Stimulated activated CD4-positive, alpha-beta T cell treated with anti-CD3 and anti-CD28 coated beads, Interleukin-4, amount 100 ng/mL, for 4 hours (primary cell): Measurements from ENCODE around the gene UNC119.
"Not testable (repeated sequence)": the region's sequence is repeated elsewhere in the genome, so short reads cannot be mapped to it uniquely, and the experiment has no call there.

Experiments used
- DNase-seq, 2 experiments: peaks; one replicate each; pipeline ENCODE4 v3.0.0-alpha.2; 2020

The UNC119 gene

DNA sequence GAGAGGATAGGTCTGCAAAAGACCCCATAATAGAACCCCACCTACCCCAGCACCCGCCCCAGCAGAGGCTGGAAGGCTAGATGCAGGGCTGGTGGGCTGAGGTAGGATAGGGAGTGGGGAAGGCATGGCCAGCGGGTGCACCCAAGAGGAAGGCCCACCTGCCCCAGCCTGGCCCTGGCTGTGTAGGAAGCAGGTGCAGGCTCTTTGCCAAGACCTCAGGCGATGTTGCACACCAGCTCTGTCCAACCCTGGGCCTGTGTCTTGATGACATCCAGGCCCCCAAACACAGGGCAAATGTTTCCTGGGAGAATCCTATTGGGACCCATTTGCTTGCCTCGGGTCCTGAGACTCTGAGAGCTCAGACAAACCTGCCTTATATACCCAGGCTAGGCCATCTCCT lies 12.2 kb downstream of the UNC119 start:
- DNase-seq = no peak

DNA sequence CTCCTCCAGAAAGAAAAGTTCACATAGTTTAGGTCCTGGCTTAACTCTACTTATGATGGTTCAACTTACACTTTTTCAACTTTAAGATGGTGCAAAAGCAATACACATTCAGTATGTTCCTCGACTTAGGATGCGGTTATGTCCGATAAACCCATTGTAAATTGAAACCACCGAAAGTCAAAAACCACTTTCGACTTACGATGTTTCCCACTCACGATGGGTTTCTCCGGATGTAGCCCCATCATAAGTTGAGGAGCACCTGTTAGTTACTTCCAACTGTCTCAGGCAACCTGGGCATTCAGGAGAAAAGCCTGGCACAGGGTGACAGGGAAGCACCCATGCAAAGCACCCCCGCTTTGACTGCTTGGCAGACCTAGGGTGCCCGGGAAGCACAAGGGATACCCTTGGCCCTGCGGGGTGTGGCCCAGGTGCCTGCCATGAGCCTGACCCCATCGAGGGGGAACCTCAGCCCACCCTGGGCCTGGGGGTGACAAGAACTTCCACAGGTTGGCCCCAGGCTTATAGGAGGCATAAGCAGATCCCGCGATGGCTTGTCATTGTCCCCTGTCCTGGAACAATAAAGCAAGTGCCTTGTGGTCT lies 14.0 kb downstream of the UNC119 start:
- no peak for DNase-seq

DNA sequence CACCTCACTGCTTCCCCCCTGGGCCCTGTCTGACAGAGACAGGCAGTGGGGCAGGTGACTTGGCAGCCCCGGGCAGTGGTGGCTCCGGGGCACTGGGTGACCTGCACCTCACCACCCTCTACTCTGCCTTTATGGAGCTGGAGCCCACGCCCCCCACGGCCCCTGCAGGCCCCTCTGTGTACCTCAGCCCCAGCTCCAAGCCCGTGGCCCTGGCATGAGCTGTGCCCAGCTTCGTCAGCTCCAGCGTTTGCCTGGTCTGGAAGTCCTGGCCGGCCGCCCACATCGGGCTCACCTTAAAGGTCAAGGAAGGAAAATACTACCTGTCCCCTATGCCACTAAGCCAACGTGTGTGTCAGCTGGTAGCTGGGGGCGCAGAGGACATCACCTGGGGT lies 15.2 kb downstream of the UNC119 start:
- no peak for DNase-seq

DNA sequence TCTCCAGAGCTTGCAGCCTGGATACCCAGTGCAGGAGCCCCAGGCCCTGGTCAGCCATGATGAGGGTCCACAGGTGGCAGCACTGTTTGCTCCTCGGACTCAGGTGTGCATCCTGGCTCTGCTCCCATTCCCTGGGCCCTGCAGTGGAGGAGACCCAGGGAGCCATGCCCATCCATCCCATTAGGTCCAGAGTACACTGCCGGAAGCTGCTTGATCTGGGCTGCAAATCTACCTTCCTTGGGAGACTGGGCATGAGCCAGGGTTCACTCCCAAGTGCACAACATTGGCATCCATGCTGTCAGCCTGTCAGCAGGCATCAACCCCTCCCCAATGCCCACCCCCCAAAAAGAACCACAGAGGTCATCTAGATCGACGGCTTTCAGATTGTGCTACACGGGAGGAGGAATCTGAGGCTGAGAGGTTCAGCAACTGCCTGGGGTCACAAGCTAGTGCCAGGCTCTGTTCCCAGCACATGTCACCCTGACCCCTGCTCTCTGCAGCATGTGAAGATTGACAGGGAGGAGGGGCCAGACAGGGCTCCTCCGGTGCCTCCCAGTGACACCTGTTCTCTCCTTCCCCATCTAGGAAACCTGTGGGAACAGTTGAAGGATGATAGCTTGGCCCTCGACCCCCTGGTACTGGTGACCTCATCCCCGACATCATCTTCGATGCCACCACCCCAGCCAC lies 15.7 kb downstream of the UNC119 start:
- no peak for DNase-seq

DNA sequence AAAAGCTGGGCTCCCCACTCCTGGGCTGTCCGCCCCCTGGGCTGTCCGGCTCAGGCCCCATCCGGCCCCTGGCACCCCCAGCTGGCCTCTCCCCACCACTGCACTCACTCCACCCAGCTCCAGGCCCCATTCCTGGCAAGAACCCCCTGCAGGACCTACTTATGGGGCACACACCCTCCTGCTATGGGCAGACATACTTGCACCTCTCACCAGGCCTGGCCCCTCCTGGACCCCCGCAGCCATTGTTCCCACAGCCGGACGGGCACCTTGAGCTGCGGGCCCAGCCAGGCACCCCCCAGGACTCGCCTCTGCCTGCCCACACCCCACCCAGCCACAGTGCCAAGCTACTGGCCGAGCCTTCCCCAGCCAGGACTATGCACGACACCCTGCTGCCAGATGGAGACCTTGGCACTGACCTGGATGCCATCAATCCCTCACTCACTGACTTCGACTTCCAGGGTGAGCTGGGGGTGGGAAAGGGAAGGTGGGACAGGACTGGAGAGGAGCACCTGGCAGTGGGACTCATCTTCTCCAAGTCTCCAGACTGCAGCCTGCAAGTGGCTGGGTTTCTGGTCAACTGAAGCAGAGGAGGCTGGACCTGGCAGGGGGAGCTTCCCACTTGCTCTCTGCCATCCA lies 17.6 kb downstream of the UNC119 start:
- no peak for DNase-seq

DNA sequence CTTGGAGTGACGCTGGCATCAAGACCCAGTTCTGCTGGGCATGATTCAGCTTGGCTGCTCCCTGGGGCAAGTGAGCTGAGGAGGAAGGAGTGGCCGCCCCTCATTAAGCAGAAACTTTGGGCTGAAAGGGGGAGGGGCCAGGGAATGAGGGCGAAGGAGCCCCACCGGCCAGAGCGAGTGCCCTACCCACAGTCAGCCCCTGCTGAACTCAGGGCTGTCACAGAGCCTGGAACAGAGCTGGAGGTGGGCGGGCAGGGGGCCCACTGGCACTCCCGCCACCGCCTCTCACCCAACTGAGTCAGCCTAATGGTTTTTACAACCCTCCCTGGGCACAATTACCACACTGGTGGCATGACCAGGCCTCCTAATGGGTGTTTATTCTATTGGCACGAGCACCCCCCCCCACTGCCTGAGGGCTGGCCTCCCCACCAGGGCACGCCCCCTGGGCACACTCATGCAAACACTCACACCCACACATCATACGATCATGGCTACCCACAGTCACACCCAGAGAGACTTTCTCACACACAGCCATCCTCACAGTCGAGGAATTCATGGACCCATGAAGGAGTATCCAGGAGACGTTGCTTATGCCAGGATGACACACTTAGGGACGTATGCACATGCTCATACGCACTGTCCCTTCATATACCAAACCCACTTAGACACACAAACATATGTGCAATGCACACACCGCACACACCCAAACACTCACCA lies 19.2 kb downstream of the UNC119 start:
- DNase-seq = no peak

DNA sequence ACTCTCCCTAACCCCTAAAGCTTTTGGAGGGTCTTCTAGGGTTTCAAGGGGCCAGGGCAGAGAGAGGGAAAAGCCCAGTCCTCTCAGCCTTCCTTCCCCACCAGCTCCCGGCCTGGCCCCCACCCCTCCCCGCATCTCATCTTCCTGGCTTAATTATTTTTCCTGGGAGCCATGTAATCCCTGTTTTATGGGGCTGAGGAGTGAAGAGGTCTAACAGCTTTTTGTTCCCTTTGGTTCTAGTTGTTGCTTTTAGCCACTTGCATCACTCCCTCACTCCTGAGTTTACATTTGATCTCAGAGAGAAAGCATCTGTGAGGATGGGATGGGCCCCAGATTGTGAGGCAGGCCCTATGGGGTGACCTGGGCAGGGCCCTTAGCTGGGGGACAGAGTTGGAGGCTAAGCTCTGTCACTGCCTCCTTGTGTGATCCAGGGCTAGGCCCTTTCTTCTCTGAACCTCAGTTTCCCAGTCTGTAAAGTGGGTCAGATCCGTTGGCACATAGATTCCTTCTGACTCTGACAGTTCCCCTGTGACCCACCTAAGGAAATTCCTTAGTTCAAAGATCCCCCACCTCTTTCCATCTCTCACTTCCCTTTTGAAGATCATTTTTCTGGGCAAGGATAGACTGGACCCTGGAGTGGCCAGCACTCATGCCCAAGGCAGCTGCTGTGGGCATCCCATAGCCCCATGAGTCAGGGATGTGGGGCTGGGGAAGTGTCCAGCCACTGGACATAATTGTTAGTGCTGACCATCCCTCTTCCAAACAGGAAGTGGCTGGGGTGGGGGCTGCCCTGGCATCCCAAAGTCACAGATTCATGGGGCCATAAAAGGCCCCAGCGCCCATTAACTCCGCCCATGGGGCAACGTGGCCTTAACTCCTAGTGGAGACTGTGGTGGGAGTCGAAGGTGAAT lies 20.1 kb downstream of the UNC119 start:
- no peak for DNase-seq

DNA sequence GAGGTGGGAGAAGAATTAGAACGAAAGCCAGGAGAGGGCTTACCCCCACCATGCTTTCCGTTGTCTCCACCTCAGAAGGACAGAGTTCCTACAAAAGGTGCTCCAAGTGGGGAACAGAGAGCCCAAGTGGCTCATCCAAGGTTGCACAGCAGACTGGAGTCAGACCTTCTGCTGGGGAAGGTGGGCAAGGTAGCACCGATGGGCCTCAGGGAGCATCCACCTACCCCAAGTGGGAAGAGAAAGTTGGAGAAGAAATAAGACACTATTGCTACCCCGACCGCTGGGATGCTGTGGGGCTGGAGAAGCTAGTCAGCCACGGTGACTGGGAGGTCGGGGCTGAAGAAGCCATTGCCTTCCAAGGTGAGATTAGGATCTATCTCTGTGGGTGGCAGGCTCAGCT lies 21.5 kb downstream of the UNC119 start:
- DNase-seq = no peak

DNA sequence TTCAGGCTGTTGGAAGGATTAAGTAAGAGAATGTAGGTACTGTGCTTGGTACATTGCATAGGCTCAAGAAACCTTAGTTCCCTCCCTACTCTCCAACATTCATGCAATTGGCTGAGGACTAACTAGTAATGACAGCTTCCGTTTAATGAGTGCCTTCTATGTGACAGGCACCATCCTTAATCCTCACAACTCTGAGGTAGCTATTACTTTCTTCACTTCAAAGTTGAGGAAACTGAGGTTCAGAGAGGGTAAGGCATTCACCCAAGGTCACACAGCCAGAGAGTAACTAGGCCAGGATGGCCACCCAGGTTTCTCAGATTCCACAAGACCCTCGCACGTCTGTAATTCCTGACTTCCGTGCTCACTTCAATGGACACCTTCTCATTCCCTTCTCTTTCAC lies 22.2 kb downstream of the UNC119 start:
- DNase-seq = no peak

DNA sequence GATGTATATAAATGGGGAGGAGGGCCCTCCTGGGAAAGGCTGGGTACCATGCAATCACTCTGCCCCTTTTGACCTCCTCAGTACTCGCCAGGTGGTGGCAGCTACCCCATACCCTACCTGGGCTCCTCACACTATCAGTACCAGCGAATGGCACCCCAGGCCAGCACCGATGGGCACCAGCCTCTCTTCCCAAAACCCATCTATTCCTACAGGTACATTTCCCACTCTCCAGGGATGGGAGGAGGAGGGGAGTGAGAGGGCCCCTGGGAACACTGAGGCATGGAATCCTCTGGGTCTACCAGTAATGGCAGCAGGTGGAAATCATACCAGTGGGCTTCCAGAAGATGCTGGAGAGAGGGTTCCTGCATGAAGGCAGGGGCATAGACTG lies 23.4 kb downstream of the UNC119 start:
- no peak for DNase-seq

DNA sequence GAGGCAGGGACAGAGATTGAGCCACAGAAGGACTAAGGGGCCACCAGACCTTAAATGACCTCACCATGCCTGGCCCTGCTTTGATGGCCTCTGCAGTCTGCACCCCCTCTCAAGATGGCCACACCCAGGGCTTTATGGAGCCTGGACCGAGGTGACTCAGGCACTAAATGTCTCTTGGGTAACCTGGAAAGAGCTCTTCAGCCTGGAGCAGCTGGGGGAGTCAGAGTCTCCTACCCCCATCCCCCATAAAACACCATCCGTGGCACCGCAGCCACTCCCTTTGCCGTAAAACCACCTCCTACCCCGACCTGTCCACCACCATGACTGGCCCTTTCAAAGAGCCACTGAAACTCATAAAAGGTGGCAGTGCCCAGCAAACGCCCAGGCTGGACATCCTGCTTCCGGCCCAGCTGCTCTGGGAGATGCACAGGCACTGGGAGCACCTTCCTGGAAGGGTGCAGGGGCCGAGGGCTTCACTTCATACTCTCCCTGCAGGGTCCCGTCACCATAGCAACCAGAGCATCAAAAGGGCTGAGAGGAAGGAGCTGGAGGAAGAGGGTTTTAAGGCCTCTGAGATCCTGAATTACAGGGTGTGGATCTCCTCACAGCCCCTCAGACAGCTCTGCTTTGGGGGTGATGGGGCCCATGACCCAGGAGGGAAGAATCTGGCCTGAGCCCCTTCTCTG lies 24.0 kb downstream of the UNC119 start:
- DNase-seq = no peak

DNA sequence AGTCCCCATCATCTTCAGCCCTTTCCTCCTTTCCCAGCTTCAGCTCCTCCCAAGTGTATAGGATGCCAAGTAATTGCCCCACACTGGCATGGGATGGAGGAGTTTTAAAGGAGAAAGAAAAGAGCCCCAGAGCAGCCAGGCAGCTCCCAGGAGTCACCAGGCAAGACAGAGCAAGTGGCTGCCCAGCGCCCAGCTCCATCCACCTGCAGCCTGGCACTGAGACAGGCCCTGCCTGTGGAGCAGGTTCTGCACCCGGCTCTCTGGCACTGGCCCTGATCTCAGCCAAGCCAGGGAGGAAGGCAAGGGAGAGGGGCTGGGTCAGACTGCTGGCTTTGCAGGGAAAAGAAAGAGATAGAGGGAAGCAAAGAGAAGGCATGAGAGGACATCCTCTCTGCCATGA lies 24.6 kb downstream of the UNC119 start:
- no peak for DNase-seq

DNA sequence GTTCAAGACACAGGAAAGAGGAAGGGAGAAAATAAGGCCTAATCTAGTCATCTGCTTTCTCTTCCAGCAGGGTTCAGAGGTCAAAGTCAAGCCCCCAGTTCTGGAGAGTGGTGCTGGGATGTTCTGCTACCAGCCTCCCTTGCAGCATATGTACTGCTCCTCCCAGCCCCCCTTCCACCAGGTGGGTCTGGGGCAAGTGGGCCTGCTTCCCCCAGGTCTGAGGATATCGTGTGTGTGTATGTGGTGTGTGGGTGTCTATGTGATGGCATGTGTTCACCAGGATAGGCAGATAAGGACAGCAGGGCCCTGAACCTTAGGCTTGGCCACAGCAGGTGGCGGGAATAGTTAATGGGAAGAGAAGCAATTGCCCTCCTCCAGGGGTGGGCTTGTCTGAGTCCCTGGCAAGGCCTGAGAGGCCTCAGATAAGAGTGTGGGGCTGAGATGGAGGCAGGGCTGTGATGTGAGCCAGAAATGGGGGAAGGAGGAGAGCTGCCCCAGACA lies 25.2 kb downstream of the UNC119 start:
- DNase-seq = no peak

DNA sequence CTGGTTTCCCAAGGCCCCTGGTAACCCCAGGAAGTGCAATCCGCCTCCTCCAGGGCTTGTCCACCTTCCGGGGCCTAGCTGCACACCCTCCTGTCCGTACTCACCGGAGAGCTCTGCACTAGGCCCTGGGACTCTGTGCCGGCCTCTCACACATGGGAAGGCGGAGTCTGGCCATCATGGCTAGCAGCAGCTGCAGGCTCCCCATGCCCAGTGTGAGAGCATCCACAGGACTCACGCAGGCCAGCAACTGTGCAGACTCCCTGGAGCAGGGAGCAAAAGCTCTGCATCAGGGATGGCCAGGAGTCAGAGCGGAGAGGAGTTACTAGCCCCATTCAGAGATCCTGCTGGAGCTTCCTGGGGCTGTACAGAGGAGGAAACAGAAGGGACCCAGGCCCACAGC lies 26.0 kb downstream of the UNC119 start:
- no peak for DNase-seq

DNA sequence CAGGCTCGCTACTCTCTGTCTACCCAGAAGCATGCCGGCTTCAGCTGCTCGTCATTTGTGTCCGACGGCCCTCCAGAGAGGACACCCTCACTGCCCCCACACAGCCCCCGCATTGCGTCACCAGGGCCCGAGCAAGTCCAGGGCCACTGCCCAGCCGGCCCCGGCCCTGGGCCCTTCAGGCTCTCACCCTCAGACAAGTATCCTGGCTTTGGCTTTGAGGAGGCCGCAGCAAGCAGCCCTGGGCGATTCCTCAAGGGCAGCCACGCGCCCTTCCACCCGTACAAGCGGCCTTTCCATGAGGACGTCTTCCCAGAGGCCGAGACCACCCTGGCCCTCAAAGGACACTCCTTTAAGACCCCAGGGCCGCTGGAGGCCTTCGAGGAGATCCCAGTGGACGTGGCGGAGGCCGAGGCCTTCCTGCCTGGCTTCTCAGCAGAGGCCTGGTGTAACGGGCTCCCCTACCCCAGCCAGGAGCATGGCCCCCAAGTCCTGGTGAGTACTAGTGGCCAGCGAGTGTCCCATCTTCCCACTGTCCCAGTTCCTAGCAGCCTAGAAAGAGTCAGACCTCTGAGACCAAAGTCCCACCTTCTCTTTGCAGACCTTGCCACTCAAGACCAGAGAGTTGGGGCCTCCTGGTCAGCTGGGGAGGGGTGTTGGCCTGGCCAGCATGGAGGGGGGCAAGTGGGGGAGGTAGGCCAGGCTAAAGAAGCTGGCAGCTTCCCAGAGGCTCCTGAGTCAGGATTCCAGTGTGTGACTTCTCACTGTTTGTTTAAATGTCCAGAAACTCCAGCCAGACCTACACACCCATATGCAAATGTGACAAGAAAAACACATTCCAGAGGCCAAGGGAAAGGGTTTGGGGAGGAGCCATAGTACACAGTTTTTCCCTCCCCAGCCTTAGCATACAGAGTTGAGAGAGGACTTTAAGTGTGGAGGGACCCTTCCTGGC lies 27.7 kb downstream of the UNC119 start:
- DNase-seq = no peak

DNA sequence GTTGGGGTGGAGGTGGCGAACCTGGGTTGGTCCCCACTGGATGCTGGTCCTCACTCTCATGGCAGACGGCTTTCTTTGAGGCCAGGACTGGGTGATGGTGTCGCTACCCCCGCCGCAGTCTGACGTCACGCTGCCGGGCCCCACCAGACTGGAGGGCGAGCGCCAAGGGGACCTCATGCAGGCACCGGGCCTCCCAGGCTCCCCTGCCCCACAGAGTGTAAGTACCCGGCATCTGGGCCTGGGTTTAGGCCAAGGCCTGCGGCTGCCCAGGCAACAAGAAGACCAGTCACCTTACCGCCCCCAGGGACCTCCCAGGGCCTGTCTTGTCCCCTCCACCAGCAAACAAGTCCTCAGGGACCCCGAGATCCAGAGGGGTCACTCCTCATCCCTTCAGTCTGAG lies 28.5 kb downstream of the UNC119 start:
- DNase-seq = no peak

DNA sequence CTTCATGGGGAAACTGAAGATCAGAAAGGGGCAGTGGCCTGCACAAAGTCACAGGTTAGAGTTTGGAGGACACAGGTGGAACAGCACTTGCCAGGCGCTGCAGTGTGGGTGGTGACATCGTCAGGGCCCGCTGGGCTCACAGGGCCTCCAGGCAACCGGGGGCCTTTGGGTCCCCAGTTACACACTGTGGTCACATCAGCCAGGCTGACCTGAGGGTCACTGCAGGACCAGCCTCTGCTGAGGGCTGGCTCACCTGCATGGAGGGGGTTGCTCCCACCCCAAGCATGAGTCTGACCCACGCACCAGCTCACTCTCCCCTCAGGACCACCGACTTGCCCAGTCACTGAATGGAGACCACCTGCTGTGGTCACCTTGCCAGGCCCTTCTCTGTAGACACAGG lies 29.2 kb downstream of the UNC119 start:
- no peak for DNase-seq

DNA sequence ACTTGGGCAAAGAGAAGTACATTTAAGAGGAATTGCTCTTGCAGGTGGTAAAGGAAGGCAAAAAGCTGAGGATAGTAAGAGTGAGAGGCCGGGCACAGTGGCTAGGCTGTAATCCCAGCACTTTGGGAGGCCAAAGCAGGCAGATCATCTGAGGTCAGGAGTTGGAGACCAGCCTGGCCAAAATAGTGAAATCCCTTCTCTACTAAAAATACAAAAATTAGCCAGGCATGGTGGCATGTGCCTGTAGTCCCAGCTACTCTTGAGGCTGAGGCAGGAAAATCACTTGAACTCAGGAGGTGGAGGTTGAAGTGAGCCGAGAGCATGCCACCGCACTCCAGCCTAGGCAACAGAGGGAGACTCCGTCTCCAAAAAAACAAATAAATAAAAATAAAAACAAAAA lies 30.1 kb downstream of the UNC119 start:
- DNase-seq = not testable (repeated sequence)

DNA sequence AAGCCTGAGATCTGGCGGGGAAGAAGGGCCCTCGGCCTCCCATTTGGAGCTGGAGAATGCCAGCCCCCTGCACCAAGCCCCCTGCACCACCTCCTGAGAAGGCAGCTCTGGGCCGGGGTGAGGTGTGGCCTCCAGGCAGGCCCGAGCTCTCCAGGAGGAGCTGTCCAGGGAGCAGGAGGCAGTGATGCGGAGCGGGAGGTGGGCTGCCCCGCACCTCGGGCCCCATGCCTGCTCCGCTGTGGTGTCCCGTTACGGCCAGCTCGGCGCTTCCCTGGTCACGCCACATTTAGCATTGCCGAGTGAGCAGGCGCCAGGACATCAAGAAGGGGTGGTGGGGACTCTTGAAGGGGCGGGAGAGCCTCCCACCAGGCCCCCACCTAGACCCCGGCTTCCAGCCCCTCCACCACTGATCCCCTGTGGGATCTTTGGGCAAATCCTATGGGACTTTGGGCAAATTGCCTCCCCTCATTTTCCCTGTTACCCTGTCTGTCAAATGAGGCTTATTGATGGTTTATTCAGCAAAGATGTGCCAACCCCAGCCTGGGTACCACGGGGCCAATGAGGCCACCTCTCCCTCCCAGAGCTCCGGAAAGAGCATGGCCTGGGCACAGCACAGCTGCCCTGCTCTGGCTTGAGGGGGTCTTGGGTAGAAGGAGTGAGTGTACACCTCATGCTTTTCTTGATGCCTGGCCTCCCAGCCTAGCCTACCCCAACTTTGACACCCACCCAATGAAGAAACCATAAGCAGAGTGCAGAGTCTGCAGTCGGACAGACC lies 30.9 kb downstream of the UNC119 start:
- no peak for DNase-seq

DNA sequence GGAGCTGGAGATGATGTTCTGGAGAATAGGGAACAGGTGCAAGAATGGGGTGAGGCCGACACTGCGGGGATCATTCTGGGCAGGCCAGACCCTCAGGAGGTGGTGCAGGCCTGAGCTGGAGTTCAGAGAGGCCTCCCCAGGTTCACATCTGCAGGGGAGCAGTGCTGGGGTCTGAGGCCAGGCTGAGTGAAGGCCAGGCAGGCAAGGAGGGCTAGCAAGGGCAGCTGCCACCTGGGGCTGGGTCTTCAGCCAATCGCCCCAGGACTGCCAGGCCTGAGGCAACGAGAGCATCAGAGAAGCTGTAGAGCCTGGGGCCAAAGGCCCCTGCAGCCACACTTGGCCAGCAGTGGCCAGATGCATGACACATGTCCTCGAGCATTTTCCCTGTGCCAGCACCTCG lies 31.7 kb downstream of the UNC119 start:
- DNase-seq = no peak
